HFFc6 (cell line): Measurements from ENCODE around the gene ZNF775. TPM values are rescaled to one million over a fixed set of nuclear protein-coding genes. Genes with fewer than 3 reads are reported as not detected.

Experiments used
- DNase-seq: peaks from one replicate; pipeline ENCODE4 v3.0.0-alpha.2; 2018
- H3K27ac Mint-ChIP-seq: 2 replicates; pipeline ENCODE4 v1.8.0; 2020; ENCODE audit warnings: mild to moderate bottlenecking, mixed read lengths
- H3K27me3 Mint-ChIP-seq: 2 replicates; pipeline ENCODE4 v1.8.0; 2021; ENCODE audit warnings: mild to moderate bottlenecking, moderate library complexity, mixed read lengths; ENCODE audit not compliant: insufficient read depth
- H3K36me3 Mint-ChIP-seq: 2 replicates; pipeline ENCODE4 v1.8.0; 2021; ENCODE audit warnings: low read depth, mixed read lengths
- H3K4me1 Mint-ChIP-seq: 2 replicates; pipeline ENCODE4 v1.8.0; 2020; ENCODE audit warnings: low read depth, mixed read lengths
- H3K4me3 Mint-ChIP-seq: 2 replicates; pipeline ENCODE4 v1.8.0; 2020; ENCODE audit warnings: mild to moderate bottlenecking, moderate library complexity, mixed read lengths
- H3K9me3 Mint-ChIP-seq: 2 replicates; pipeline ENCODE4 v1.8.0; 2020; ENCODE audit warnings: mild to moderate bottlenecking, mixed read lengths
- CTCF ChIP-seq: fragments of 200-600 bp; sonication (generic); IDR thresholded peaks from 2 replicates; pipeline ENCODE4 v1.5.0; 2021; ENCODE audit warnings: antibody characterized with exemption, mild to moderate bottlenecking
- total RNA-seq, 6 experiments: library from RNA; stranded (reverse); fragmentation: NEBNext Ultra II Directional; extraction: Animal tissue kit (Norgen Biotek cat#: 25700); gene quantifications; 2 replicates in 1 of 6; 3 replicates in 5 of 6; pipeline ENCODE4 v1.2.3, GENCODE V29; 2021

Gene ZNF775
- total RNA-seq, 6 experiments from 2014 or later: 2.7 to 3.8 (median 2.9) TPM

GRCh38 chr7:150398108-150398964 is 19.2 kb downstream of the ZNF775 start:
- Mint-ChIP-seq H3K36me3 (no peaks in the 10 kb centered on the region), H3K27me3 (peaks cover 2% of the 10 kb centered on the region; the same call in 1 of the 2 replicates), H3K9me3 (no peaks in the 10 kb centered on the region), H3K4me1 (peaks cover 40% of the 10 kb centered on the region), H3K4me3 (no peak overlapping the region), H3K27ac (no peak overlapping the region)
- TF ChIP-seq CTCF: no peak
- no peak for DNase-seq

- no peak for DNase-seq
- Mint-ChIP-seq H3K27ac (peak overlapping the region; percentile 70; the same call in 1 of the 2 replicates), H3K9me3 (no peaks in the 10 kb centered on the region), H3K36me3 (no peaks in the 10 kb centered on the region), H3K4me1 (peaks cover 40% of the 10 kb centered on the region), H3K27me3 (peaks cover 2% of the 10 kb centered on the region; the same call in 1 of the 2 replicates), H3K4me3 (no peak overlapping the region)
- no peak for TF ChIP-seq CTCF
These were observed 19.8 kb downstream of the ZNF775 start for GRCh38 chr7:150398965-150399320.

GRCh38 chr7:150399421-150400007 is 20.4 kb downstream of the ZNF775 start:
- peaks cover 2% of the 10 kb centered on the region; the same call in 1 of the 2 replicates for H3K27me3 Mint-ChIP-seq
- peak overlapping the region; percentile 80 for H3K27ac Mint-ChIP-seq
- no peak for TF ChIP-seq CTCF
- H3K4me1 Mint-ChIP-seq: peaks cover 39% of the 10 kb centered on the region
- no peak for DNase-seq
- H3K4me3 Mint-ChIP-seq: peak overlapping the region; percentile 37
- H3K9me3 Mint-ChIP-seq: no peaks in the 10 kb centered on the region
- H3K36me3 Mint-ChIP-seq: no peaks in the 10 kb centered on the region

- TF ChIP-seq CTCF: no peak
- peak; percentile 62 for DNase-seq
- H3K27ac Mint-ChIP-seq: peak overlapping the region; percentile 80
- peaks cover 38% of the 10 kb centered on the region for H3K4me1 Mint-ChIP-seq
- no peaks in the 10 kb centered on the region for H3K9me3 Mint-ChIP-seq
- peak overlapping the region; percentile 37 for H3K4me3 Mint-ChIP-seq
- no peaks in the 10 kb centered on the region for H3K36me3 Mint-ChIP-seq
- peaks cover 2% of the 10 kb centered on the region; the same call in 1 of the 2 replicates for H3K27me3 Mint-ChIP-seq
These were observed 21.1 kb downstream of the ZNF775 start for GRCh38 chr7:150400008-150400787.

- H3K27ac Mint-ChIP-seq: peak overlapping the region; percentile 80
- no peaks in the 10 kb centered on the region for H3K36me3 Mint-ChIP-seq
- H3K4me3 Mint-ChIP-seq: no peak overlapping the region
- H3K27me3 Mint-ChIP-seq: peaks cover 2% of the 10 kb centered on the region; the same call in 1 of the 2 replicates
- H3K4me1 Mint-ChIP-seq: peaks cover 44% of the 10 kb centered on the region
- no peak for DNase-seq
- no peak for TF ChIP-seq CTCF
- H3K9me3 Mint-ChIP-seq: no peaks in the 10 kb centered on the region
These were observed 21.8 kb downstream of the ZNF775 start for GRCh38 chr7:150400788-150401423.
